Gastrocnemius medialis (tissue), 4 donors: ENCODE results near the gene MRPL17.

Experiments
- POLR2A ChIP-seq, 2 donors: fragments of 450-650 bp; IDR thresholded peaks; one replicate each; pipeline ENCODE4 v1.6.1; 2017; ENCODE audit warnings: antibody characterized with exemption in 2 of 2, mild to moderate bottlenecking in 2 of 2, moderate library complexity in 2 of 2
- TF ChIP-seq, protein P1 (sequence below), 5 experiments: fragments of 450-650 bp in 3 of 5; fragments of 200-600 bp in 2 of 5; sonication (generic) in 2 of 5; IDR thresholded peaks in 4 of 5; conservative IDR thresholded peaks in 1 of 5; 1 replicate in 4 of 5; 2 replicates in 1 of 5; pipeline ENCODE4 v1.5.1; 2016 to 2019; ENCODE audit warnings: antibody characterized with exemption in 5 of 5, mild to moderate bottlenecking in 3 of 5, moderate library complexity in 3 of 5

DNA sequence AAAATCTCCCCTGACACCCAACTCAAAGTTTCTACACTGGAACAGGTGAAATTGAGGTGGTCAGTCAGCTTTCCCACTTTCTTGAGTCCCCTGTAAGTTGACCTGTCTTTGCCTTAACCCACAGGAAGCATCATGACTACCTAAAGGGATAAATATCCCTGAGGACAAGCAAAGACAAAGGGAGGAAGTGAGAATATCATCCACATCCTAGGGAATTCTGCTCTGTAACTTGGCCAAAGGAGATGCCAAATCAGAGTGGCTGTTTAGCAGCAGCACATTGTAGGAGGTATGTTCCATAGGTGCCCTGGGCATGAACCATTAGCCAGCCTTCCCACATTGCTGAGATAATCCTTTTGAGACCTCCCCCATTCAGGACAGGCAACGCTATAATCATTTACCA, 40.9 kb upstream of the MRPL17 start:
- TF ChIP-seq, protein P1, sequence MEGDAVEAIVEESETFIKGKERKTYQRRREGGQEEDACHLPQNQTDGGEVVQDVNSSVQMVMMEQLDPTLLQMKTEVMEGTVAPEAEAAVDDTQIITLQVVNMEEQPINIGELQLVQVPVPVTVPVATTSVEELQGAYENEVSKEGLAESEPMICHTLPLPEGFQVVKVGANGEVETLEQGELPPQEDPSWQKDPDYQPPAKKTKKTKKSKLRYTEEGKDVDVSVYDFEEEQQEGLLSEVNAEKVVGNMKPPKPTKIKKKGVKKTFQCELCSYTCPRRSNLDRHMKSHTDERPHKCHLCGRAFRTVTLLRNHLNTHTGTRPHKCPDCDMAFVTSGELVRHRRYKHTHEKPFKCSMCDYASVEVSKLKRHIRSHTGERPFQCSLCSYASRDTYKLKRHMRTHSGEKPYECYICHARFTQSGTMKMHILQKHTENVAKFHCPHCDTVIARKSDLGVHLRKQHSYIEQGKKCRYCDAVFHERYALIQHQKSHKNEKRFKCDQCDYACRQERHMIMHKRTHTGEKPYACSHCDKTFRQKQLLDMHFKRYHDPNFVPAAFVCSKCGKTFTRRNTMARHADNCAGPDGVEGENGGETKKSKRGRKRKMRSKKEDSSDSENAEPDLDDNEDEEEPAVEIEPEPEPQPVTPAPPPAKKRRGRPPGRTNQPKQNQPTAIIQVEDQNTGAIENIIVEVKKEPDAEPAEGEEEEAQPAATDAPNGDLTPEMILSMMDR (IDR thresholded peaks at IDR 0.05 in 4 of 5, conservative IDR thresholded peaks at IDR 0.05 in 1 of 5), result no peak
- TF ChIP-seq POLR2A (IDR thresholded peaks at IDR 0.05), result no peak
